Right lung (tissue), 5 donors: Measurements from ENCODE around the gene DGAT2. TPM values are rescaled to one million over a fixed set of nuclear protein-coding genes. Genes with fewer than 3 reads are reported as not detected.

Source experiments
- DNase-seq, 2 donors: peaks; one replicate each; pipeline ENCODE4 v3.0.0-alpha.2; 2013
- polyA plus RNA-seq, 5 donors: library from polyadenylated mRNA; unstranded; fragments of 120-200 nt; gene quantifications; one replicate each; pipeline versions ENCODE4 v1.2.1 to v1.2.3, GENCODE V29; 2013; ENCODE audit warnings: inconsistent platforms in 1 of 5, low replicate concordance in 1 of 5; ENCODE audit not compliant: insufficient read length in 5 of 5, insufficient read depth in 1 of 5

The DGAT2 gene
- polyA plus RNA-seq, 5 donors, result 1.2 to 2.1 (median 1.6) TPM

GRCh38 chr11:75822541-75822940 is 54.0 kb downstream of the DGAT2 start:
- DNase-seq, result no peak

DNA sequence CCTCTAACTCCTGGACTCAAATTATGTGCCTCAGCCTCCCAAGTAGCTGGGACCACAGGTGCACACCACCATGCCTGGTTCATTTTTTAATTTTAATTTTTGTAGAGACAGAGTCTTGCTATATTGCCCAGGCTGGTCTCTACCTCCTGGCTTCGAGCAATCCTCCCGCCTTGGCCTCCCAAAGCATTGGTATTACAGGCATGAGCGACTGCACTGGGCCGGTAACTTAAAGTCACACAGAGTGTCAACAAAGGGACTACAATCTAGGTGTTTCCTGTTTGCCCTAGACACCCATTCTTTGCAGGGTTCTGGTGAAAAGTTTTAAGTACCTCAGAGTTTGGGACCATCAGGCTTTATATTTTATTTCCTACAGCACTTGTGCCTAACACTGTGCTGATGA is 54.8 kb downstream of the DGAT2 start:
- no peak for DNase-seq

GRCh38 chr11:75823946-75824345 is 55.4 kb downstream of the DGAT2 start:
- no peak for DNase-seq

DNA sequence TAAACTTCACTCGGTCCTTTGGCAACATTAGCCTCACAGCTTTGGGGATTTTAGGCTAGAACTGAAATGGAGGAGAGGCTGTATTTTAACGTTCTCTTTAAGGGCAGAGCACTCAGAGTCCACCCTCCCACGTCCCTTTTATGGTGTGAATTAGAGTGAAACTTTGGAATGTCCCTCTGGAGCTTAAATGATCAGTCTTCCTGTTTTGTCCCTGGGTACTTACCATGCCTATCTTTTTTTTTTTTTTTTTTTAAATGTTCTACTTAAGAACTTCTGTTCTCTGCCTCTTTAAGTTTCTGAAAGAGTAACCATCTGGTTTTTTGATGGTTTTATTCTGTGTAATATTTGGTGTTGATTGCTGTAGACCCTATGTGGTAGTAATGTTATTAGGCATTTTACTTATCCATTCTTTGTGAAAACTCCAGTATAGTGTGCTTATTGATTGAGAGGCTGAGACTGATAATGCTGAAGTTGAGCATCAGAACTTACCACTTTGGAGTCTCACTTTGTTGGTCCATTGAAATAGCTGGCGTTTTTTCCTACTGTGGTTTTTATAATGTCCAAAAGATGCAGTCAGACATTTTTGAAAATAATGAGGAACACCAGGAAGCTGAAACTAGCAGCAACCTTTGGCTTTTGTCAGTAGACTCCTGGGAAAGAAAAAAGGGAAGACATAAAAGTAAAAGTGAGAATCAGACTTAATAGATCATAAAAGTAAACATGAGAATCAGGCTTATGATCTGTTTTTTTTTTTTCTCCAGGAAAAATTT is 58.1 kb downstream of the DGAT2 start:
- no peak for DNase-seq

DNA sequence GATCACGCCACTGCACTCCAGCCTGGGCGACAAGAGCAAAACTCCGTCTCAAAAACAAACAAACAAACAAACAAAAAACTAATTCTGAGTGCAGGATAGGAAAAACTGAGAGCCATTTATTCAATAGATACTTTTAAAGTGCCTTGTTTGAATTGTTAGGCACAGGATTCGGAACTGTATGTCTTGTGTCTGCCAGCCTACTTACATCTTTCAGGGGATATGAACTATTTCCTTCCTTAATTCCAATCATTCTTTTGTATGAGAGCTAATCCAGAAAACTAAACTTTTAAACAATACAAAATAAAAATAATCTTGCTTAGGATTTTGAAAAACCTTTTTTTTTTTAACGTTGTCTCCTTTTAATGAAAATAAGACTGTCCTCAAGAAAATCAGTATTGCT is 59.0 kb downstream of the DGAT2 start:
- no peak for DNase-seq

DNA sequence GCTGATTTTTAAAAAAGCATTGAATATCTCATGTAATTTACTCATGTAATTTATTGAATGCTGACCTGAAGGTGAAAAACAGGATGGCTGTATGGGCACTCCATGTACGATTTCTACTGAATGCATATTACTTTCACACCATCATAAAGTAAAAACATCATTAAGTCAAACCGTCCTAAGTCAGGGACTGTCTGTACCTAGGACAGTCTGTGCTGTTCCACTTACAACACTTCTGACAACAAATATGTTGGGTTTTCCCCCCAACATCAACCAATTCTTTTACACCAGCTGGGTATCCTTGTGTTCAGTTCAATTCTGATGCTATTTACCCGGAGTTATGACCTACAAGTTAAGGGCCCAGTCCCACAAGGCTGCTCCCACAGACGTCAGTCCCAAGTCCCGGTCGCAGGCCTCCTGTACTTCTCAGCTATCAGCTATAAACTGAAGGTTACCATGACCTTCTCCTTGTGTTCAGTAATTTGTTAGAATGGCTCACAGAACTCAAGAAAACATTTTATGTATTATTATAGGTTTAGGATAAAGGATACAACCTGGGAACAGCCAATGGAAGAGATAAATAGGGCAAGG is 63.4 kb downstream of the DGAT2 start:
- no peak for DNase-seq

GRCh38 chr11:75834728-75835127 is 66.2 kb downstream of the DGAT2 start:
- DNase-seq, result no peak

GRCh38 chr11:75836417-75836816 is 67.8 kb downstream of the DGAT2 start:
- DNase-seq, result no peak

DNA sequence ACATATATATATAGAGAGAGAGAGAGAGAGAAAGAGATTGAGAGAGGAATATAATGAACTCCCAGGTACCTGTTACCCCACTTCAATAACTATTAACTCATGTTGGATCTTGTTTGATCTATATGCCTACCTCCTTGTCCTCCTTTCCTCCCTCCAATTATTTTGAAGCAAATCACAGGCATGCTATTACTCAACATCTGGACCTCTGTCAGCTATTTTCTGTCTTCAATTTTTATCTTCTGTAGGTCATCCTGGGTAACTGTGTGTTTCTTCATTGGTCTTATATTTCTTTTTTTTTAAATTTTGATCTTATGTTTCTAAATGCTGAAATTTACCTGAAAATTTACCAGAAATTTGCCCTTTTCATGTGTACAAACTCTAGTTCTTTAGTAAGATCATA is 71.3 kb downstream of the DGAT2 start:
- DNase-seq, result no peak

GRCh38 chr11:75840522-75840921 is 71.9 kb downstream of the DGAT2 start:
- DNase-seq, result no peak

- DNase-seq, result no peak
Measured at GRCh38 chr11:75841739-75842138, 73.2 kb downstream of the DGAT2 start.

DNA sequence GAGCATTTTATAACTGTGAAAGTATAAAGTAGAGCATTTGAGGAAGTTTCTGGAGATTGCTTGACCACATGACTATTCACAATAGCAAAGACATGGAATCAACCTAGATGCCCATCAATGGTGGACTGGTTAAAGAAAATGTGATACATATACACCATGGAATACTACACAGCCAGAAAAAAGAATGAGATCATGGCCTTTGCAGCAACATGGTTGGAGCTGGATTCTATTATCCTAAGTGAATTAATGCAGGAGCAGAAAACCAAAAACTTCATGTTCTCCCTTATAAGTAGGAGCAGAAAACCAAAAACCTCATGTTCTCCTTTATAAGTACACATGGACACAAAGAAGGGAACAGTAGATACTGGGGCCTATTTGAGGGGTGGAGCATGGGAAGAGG is 76.7 kb downstream of the DGAT2 start:
- no peak for DNase-seq

- DNase-seq, result no peak
Measured at GRCh38 chr11:75849894-75850293, 81.3 kb downstream of the DGAT2 start.

GRCh38 chr11:75850787-75851186 is 82.2 kb downstream of the DGAT2 start:
- DNase-seq, result peak in 1 of 2 donors; percentile 23

Other genes starting within 250 kb of the DGAT2 start
- 10 to 100 TPM; 17.9 to 31.0 (median 25.6) TPM for gene GDPD5, start 242.8 kb upstream of the DGAT2 start, polyA plus RNA-seq
- 100 to 1,000 TPM; 354 to 546 (median 466) TPM for gene SERPINH1, start 206.5 kb upstream of the DGAT2 start, polyA plus RNA-seq
- 1 to 10 TPM; 7.5 to 9.7 (median 8.3) TPM for gene MAP6, start 99.7 kb upstream of the DGAT2 start, polyA plus RNA-seq
- gene MOGAT2, start 50.9 kb upstream of the DGAT2 start, polyA plus RNA-seq, result under 1 TPM in 1 of 5 donors, not detected in 4; 0.17 TPM
- gene UVRAG, start 46.4 kb downstream of the DGAT2 start, polyA plus RNA-seq, result 10 to 100 TPM; 19.0 to 25.0 (median 21.4) TPM